ENCODE measurements around the gene RNU6-7. TPM values are rescaled to one million over a fixed set of nuclear protein-coding genes. Genes with fewer than 3 reads are reported as not detected.

The RNU6-7 gene
- total RNA-seq, 1 experiment from 2014 or later = not detected

DNA sequence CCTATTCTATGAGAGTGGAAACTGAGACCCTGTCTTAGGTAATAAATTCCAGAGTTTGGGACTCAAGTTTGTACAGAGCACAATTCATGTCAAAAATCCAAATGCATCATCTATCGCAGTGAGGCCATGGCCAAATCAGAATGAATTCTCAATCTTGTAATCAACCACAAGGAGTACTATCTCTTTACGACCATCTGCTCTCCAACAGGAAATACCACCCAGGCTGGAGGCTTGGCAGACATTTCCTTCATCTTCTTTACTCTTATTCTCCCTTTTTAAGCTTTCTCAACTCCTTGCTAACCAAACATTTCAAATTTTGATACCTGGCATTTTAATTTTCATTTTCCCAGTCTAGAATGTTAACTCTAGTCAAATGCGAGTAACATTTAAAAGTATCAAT lies 32.7 kb upstream of the RNU6-7 start:
- no peak overlapping the region for H3K4me3 Mint-ChIP-seq
- WGBS (ENCODE audit: extremely low coverage, insufficient read length, low lambda C conversion rate) = no CpG with 5 or more reads among the region's 3 CpGs

More for the DNA sequence above, 32.7 kb upstream of the RNU6-7 start:
- Mint-ChIP-seq H3K36me3 (ENCODE audit: insufficient read depth in 1 of 3, low read depth in 3 of 3) (no peaks in the 10 kb centered on the region), H3K27me3 (ENCODE audit: low read depth) (no peaks in the 10 kb centered on the region), H3K4me1 (peaks cover 0 to 6% of the 10 kb centered on the region in 2 experiments; a peak in 3 of 4 replicates), H3K9me3 (no peaks in the 10 kb centered on the region), H3K27ac (no peak overlapping the region)
- no peak overlapping the region for H2BK12ac ChIP-seq (ENCODE audit: insufficient read length, low read depth, low read length)
- DNase-seq = no peak
- no peak overlapping the region for H2AK5ac ChIP-seq (ENCODE audit: insufficient read length, low read length)
- no peak overlapping the region for H2BK5ac ChIP-seq (ENCODE audit: insufficient read length, low read length)
- no peak overlapping the region for H3K9ac ChIP-seq (ENCODE audit: extremely low read depth, insufficient read length, low read length)
- H2BK20ac ChIP-seq (ENCODE audit: low read depth, low read length, poor library complexity, severe bottlenecking) = no peak overlapping the region
- H3K79me1 ChIP-seq (ENCODE audit: insufficient read depth, low read depth, low read length, poor library complexity, severe bottlenecking) = no peaks in the 10 kb centered on the region
- no peak overlapping the region for H3K27ac ChIP-seq (ENCODE audit: insufficient read length, low read depth, low read length)
- H3T11ph ChIP-seq (ENCODE audit: low read length) = no peak overlapping the region
- H3K56ac ChIP-seq (ENCODE audit: insufficient read length, low read depth, low read length) = no peak overlapping the region
- H4K91ac ChIP-seq (ENCODE audit: insufficient read length, low read depth, low read length) = no peak overlapping the region
- no peaks in the 10 kb centered on the region for H3K9me3 ChIP-seq (ENCODE audit: control insufficient read depth, low read depth, low read length)
- H2BK120ac ChIP-seq (ENCODE audit: low read depth, low read length, poor library complexity, severe bottlenecking) = no peak overlapping the region
- H3K4ac ChIP-seq (ENCODE audit: low read depth, low read length) = no peak overlapping the region
- H3K14ac ChIP-seq (ENCODE audit: insufficient read depth, low read length) = no peak overlapping the region
- no peaks in the 10 kb centered on the region for H3K27me3 ChIP-seq (ENCODE audit: insufficient read depth, low read length)
- H3K4me2 ChIP-seq (ENCODE audit: insufficient read depth, insufficient read length, low read length) = no peak overlapping the region
- H2AFZ ChIP-seq (ENCODE audit: low read length) = no peak overlapping the region
- H3K23ac ChIP-seq (ENCODE audit: insufficient read length, low read depth, low read length) = no peak overlapping the region
- H4K5ac ChIP-seq (ENCODE audit: insufficient read length, low read depth, low read length) = no peak overlapping the region
- H3K18ac ChIP-seq (ENCODE audit: insufficient read length, low read depth, low read length) = no peak overlapping the region
- no peaks in the 10 kb centered on the region for H3K4me1 ChIP-seq (ENCODE audit: insufficient read depth, low read length)
- no peak overlapping the region for H4K8ac ChIP-seq (replicated peaks; ENCODE audit: insufficient read length, low read depth, low read length)
- H3K23me2 ChIP-seq (ENCODE audit: insufficient read length, low read depth, low read length, poor library complexity, severe bottlenecking) = no peaks in the 10 kb centered on the region
- H2BK15ac ChIP-seq (ENCODE audit: low read depth, low read length) = no peak overlapping the region
- H3K79me2 ChIP-seq (ENCODE audit: insufficient read depth, low read length) = no peaks in the 10 kb centered on the region
- TF ChIP-seq CTCF (conservative IDR thresholded peaks at IDR 0.05) = no peak
- H4K20me1 ChIP-seq (ENCODE audit: control insufficient read depth, insufficient read depth, insufficient read length) = no peaks in the 10 kb centered on the region
